ENCODE measurements around the gene SERPINB13.

The SERPINB13 gene

DNA sequence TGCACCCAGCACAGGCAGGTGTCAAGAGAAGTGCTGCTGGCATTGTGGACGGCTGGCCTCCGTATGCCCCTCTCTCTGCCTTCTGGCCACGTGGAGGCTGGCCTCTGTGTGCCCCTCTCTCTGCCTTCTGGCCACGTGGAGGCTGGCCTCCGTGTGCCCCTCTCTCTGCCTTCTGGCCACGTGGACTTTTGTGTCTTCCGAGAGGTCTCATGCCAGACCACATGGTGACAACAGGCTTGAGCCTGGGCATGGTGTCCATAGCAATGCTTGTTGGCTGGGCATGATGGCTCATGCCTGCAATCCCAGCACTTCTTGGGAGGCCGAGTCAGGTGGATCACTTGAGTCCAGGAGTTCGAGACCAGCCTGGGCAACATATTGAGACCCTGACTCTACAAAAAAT, 19.3 kb upstream of the SERPINB13 start:
- Histone ChIP-seq H2AFZ (ENCODE audit: low read depth, low read length) (no peak overlapping the region), H3K36me3 (ENCODE audit: insufficient read depth, low read length) (no peaks in the 10 kb centered on the region), H3K27me3 (ENCODE audit: insufficient read depth, low read length, poor library complexity) (peaks cover 22% of the 10 kb centered on the region), H3K9me3 (ENCODE audit: insufficient read depth, low read length, severe bottlenecking) (no peaks in the 10 kb centered on the region), H3K4me1 (ENCODE audit: insufficient read depth, low read length) (no peaks in the 10 kb centered on the region), H3K27ac (ENCODE audit: low read length) (no peak overlapping the region), H3K9ac (ENCODE audit: low read depth, low read length) (no peak overlapping the region), H3K79me2 (ENCODE audit: insufficient read depth, low read length) (no peaks in the 10 kb centered on the region), H3K4me3 (ENCODE audit: low read depth in 1 of 2, low read length in 2 of 2) (no peak overlapping the region), H3K4me2 (ENCODE audit: insufficient read depth, low read length) (no peak overlapping the region), H4K20me1 (ENCODE audit: insufficient read depth, low read length) (no peaks in the 10 kb centered on the region)
- ATAC-seq (ENCODE audit: insufficient read depth, low read depth) (no peak), DNase-seq (no peak)
- TF ChIP-seq EZH2 (IDR thresholded peaks at IDR 0.05; ENCODE audit: borderline replicate concordance, low read depth, low read length, severe bottlenecking): no peak
- TF ChIP-seq, protein P1, sequence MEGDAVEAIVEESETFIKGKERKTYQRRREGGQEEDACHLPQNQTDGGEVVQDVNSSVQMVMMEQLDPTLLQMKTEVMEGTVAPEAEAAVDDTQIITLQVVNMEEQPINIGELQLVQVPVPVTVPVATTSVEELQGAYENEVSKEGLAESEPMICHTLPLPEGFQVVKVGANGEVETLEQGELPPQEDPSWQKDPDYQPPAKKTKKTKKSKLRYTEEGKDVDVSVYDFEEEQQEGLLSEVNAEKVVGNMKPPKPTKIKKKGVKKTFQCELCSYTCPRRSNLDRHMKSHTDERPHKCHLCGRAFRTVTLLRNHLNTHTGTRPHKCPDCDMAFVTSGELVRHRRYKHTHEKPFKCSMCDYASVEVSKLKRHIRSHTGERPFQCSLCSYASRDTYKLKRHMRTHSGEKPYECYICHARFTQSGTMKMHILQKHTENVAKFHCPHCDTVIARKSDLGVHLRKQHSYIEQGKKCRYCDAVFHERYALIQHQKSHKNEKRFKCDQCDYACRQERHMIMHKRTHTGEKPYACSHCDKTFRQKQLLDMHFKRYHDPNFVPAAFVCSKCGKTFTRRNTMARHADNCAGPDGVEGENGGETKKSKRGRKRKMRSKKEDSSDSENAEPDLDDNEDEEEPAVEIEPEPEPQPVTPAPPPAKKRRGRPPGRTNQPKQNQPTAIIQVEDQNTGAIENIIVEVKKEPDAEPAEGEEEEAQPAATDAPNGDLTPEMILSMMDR (IDR thresholded peaks at IDR 0.05; ENCODE audit: borderline replicate concordance, extremely low read depth, low read length, poor library complexity, severe bottlenecking): no peak

DNA sequence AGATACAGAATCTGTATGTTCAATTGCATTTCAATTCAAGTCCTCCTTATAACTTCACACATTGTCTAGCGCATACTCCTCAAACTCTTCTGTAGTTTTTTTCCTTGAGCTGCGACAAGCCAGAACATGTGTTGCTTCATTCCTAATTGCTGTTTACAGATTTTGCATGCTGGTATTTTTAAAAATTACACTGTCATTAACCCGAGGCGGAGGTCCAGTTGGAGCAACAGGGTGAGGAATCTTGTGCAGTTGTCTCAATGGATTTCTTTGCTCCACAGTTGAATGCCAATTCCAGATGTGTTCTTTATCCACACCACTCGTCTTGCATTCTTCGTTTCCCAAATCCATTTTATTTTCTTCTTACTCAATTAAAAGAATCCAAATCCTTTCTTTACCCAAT, 16.4 kb upstream of the SERPINB13 start:
- H3K27ac ChIP-seq (ENCODE audit: low read length): no peak overlapping the region
- no peak for TF ChIP-seq EZH2 (IDR thresholded peaks at IDR 0.05; ENCODE audit: borderline replicate concordance, low read depth, low read length, severe bottlenecking)
- TF ChIP-seq, protein P1 (IDR thresholded peaks at IDR 0.05; ENCODE audit: borderline replicate concordance, extremely low read depth, low read length, poor library complexity, severe bottlenecking): no peak
- H2AFZ ChIP-seq (ENCODE audit: low read depth, low read length): no peak overlapping the region
- H3K79me2 ChIP-seq (ENCODE audit: insufficient read depth, low read length): no peaks in the 10 kb centered on the region
- no peaks in the 10 kb centered on the region for H3K9me3 ChIP-seq (ENCODE audit: insufficient read depth, low read length, severe bottlenecking)
- peaks cover 15% of the 10 kb centered on the region for H3K27me3 ChIP-seq (ENCODE audit: insufficient read depth, low read length, poor library complexity)
- ATAC-seq (ENCODE audit: insufficient read depth, low read depth) (no peak), DNase-seq (no peak)
- H3K4me3 ChIP-seq (ENCODE audit: low read depth in 1 of 2, low read length in 2 of 2): no peak overlapping the region
- H3K9ac ChIP-seq (ENCODE audit: low read depth, low read length): no peak overlapping the region
- H4K20me1 ChIP-seq (ENCODE audit: insufficient read depth, low read length): no peaks in the 10 kb centered on the region
- H3K36me3 ChIP-seq (ENCODE audit: insufficient read depth, low read length): no peaks in the 10 kb centered on the region
- no peaks in the 10 kb centered on the region for H3K4me1 ChIP-seq (ENCODE audit: insufficient read depth, low read length)
- H3K4me2 ChIP-seq (ENCODE audit: insufficient read depth, low read length): no peak overlapping the region

DNA sequence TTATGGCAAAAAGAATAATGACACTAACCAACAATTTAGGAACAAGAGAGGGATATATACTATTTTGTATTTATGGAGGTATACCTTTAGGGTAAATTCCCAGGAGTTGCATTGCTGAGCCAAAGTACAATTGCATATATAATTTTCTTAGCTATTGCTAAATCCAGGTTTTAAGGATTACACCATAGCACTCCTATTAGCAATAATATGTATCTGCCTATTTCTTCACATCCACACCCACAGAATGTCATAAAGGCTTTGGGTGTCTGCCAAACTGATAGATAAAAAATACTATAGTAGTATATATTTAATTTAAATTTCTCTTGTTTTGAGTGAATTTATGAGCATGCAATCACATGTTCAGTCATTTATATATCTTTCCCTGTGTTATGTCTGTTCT, 11.5 kb upstream of the SERPINB13 start:
- H3K27me3 ChIP-seq (ENCODE audit: insufficient read depth, low read length, poor library complexity): peaks cover 2% of the 10 kb centered on the region
- no peak overlapping the region for H3K4me3 ChIP-seq (ENCODE audit: low read depth in 1 of 2, low read length in 2 of 2)
- H3K9ac ChIP-seq (ENCODE audit: low read depth, low read length): no peak overlapping the region
- H3K36me3 ChIP-seq (ENCODE audit: insufficient read depth, low read length): no peaks in the 10 kb centered on the region
- no peaks in the 10 kb centered on the region for H3K4me1 ChIP-seq (ENCODE audit: insufficient read depth, low read length)
- no peak overlapping the region for H3K4me2 ChIP-seq (ENCODE audit: insufficient read depth, low read length)
- no peaks in the 10 kb centered on the region for H3K9me3 ChIP-seq (ENCODE audit: insufficient read depth, low read length, severe bottlenecking)
- DNase-seq (no peak), ATAC-seq (ENCODE audit: insufficient read depth, low read depth) (no peak)
- no peaks in the 10 kb centered on the region for H4K20me1 ChIP-seq (ENCODE audit: insufficient read depth, low read length)
- no peaks in the 10 kb centered on the region for H3K79me2 ChIP-seq (ENCODE audit: insufficient read depth, low read length)
- no peak for TF ChIP-seq EZH2 (IDR thresholded peaks at IDR 0.05; ENCODE audit: borderline replicate concordance, low read depth, low read length, severe bottlenecking)
- TF ChIP-seq, protein P1 (IDR thresholded peaks at IDR 0.05; ENCODE audit: borderline replicate concordance, extremely low read depth, low read length, poor library complexity, severe bottlenecking): no peak
- H3K27ac ChIP-seq (ENCODE audit: low read length): no peak overlapping the region
- H2AFZ ChIP-seq (ENCODE audit: low read depth, low read length): no peak overlapping the region

Data from DND-41 (cell line).